ENCODE measurements around the gene VPS8. TPM values are rescaled to one million over a fixed set of nuclear protein-coding genes. Genes with fewer than 3 reads are reported as not detected.

Gene VPS8
- 39.0 and 86.5 TPM in 2 replicates for total RNA-seq

GRCh38 chr3:184811999-184812661, at the start of gene VPS8:
TSS of gene VPS8 (plus strand) at chr3:184812166. CDS start at chr3:184824633, 12,467 bp downstream.

Other genes with a start within 250 kb of the VPS8 start
- 5.3 and 10.1 TPM in 2 replicates for gene MAGEF1, start 100.1 kb upstream of the VPS8 start, total RNA-seq

All from bladder microvascular endothelial cell (primary cell).